Mammary epithelial cell (primary cell): ENCODE measurements around the gene TENM4.

Experiments used
- CTCF ChIP-seq, 2 donors: IDR thresholded peaks in 1 of 2; conservative IDR thresholded peaks in 1 of 2; 2 replicates each; pipeline ENCODE4 v1.5.1; 2011 to 2012; ENCODE audit warnings: inconsistent platforms in 2 of 2, low read length in 2 of 2, mild to moderate bottlenecking in 2 of 2, control low read depth in 1 of 2, low read depth in 1 of 2; ENCODE audit not compliant: insufficient read depth in 1 of 2; ENCODE audit errors: extremely low read depth in 1 of 2
- EZH2 ChIP-seq: IDR thresholded peaks from 2 replicates; pipeline ENCODE4 v1.6.1; 2012; ENCODE audit warnings: low read length, inconsistent platforms, borderline replicate concordance

GRCh38 chr11:79235696-79236095 lies 205.1 kb downstream of the TENM4 start:
- TF ChIP-seq CTCF (conservative IDR thresholded peaks at IDR 0.05 in 1 of 2, IDR thresholded peaks at IDR 0.05 in 1 of 2; ENCODE audit: extremely low read depth in 1 of 2, insufficient read depth in 1 of 2, low read depth in 1 of 2, low read length in 2 of 2) (no peak), EZH2 (no peak)
